H1 (cell line): ENCODE results near the gene PMEPA1. TPM values are rescaled to one million over a fixed set of nuclear protein-coding genes. Genes with fewer than 3 reads are reported as not detected.

Source experiments
- CTCF ChIA-PET: fragments of 300-600 bp; sonication (Branson Sonifier 250); formaldehyde crosslinking; loops from one replicate; lab custom pipeline; 2021; ENCODE audit not compliant: partially characterized antibody; lab: Charles Lee
- POLR2A ChIA-PET: fragments of 300-600 bp; sonication (Branson Sonifier 250); formaldehyde crosslinking; loops from one replicate; lab custom pipeline; 2021; ENCODE audit warnings: inconsistent platforms; ENCODE audit not compliant: partially characterized antibody; lab: Charles Lee
- DNase-seq, 2 experiments: peaks; one replicate each; pipeline versions ENCODE4 v3.0.0 to v3.0.0-alpha.2; 2010 to 2022; ENCODE audit warnings: low spot score in 2 of 2, low read depth in 1 of 2, mixed read lengths in 1 of 2
- FAIRE-seq: peaks from 2 replicates; lab custom pipeline; 2011; peaks lifted over from hg19 to GRCh38; lab: Jason Lieb, UNC
- H2AFZ ChIP-seq: 2 replicates; pipeline ENCODE4 v1.8.1; 2012; ENCODE audit warnings: low read length, inconsistent platforms
- H2AK5ac ChIP-seq: 2 replicates; pipeline ENCODE4 v1.6.1; 2013; ENCODE audit warnings: low read depth, low read length
- H2BK120ac ChIP-seq: replicated peaks from 2 replicates; pipeline ENCODE3; 2013; ENCODE audit warnings: low read depth, low read length, inconsistent platforms
- H2BK12ac ChIP-seq: 2 replicates; pipeline ENCODE4 v1.6.1; 2013; ENCODE audit warnings: low read depth, low read length
- H2BK15ac ChIP-seq: 2 replicates; pipeline ENCODE4 v1.6.1; 2013; ENCODE audit warnings: low read length
- H2BK20ac ChIP-seq: 2 replicates; pipeline ENCODE4 v1.6.1; 2013; ENCODE audit warnings: low read length
- H2BK5ac ChIP-seq: 2 replicates; pipeline ENCODE4 v1.6.1; 2013; ENCODE audit warnings: low read depth, low read length
- H3K14ac ChIP-seq: 2 replicates; pipeline ENCODE4 v1.6.1; 2013; ENCODE audit warnings: inconsistent platforms; ENCODE audit not compliant: insufficient read length
- H3K18ac ChIP-seq: 2 replicates; pipeline ENCODE4 v1.6.1; 2013; ENCODE audit warnings: low read length; ENCODE audit errors: extremely low read depth
- H3K23ac ChIP-seq: 2 replicates; pipeline ENCODE4 v1.6.1; 2013; ENCODE audit warnings: inconsistent platforms; ENCODE audit not compliant: insufficient read length
- H3K23me2 ChIP-seq: 2 replicates; pipeline ENCODE4 v1.6.1; 2013; ENCODE audit warnings: low read depth, low read length
- H3K27ac ChIP-seq: 2 replicates; pipeline ENCODE4 v1.6.1; 2011; ENCODE audit warnings: low read depth, low read length, inconsistent platforms
- H3K27me3 ChIP-seq, 4 experiments: replicated peaks in 1 of 4; 1 replicate in 1 of 4; 2 replicates in 3 of 4; pipeline versions ENCODE4 v1.6.1 to v1.8.1; 2011 to 2013; ENCODE audit warnings: low read length in 3 of 4, mild to moderate bottlenecking in 3 of 4, inconsistent platforms in 2 of 4, mixed read lengths in 2 of 4, moderate library complexity in 1 of 4; ENCODE audit not compliant: control insufficient read depth in 3 of 4, insufficient read depth in 3 of 4; ENCODE audit errors: extremely low read depth in 1 of 4
- H3K36me3 ChIP-seq, 4 experiments: 2 replicates each; pipeline versions ENCODE4 v1.6.1 to v1.8.1; 2011 to 2013; ENCODE audit warnings: mild to moderate bottlenecking in 4 of 4, low read length in 3 of 4, moderate library complexity in 2 of 4, control low read depth in 1 of 4, inconsistent platforms in 1 of 4; ENCODE audit not compliant: insufficient read depth in 4 of 4, control insufficient read depth in 2 of 4
- H3K4ac ChIP-seq: replicated peaks from 2 replicates; pipeline ENCODE3; 2013; ENCODE audit warnings: low read length, low read depth, mixed read lengths, inconsistent platforms; ENCODE audit not compliant: insufficient read length
- H3K4me1 ChIP-seq, 4 experiments: replicated peaks in 1 of 4; 1 replicate in 1 of 4; 2 replicates in 3 of 4; pipeline versions ENCODE4 v1.6.1 to v1.8.1; 2011 to 2013; ENCODE audit warnings: low read length in 3 of 4, inconsistent platforms in 2 of 4, mixed read lengths in 1 of 4; ENCODE audit not compliant: insufficient read depth in 4 of 4, control insufficient read depth in 3 of 4
- H3K4me2 ChIP-seq, 2 experiments: 2 replicates each; pipeline versions ENCODE4 v1.6.1 to v1.8.1; 2011 to 2013; ENCODE audit warnings: low read depth in 2 of 2, low read length in 2 of 2, control low read depth in 1 of 2, inconsistent platforms in 1 of 2, mild to moderate bottlenecking in 1 of 2; ENCODE audit not compliant: insufficient read depth in 1 of 2
- H3K4me3 ChIP-seq, 4 experiments: fragments of 200-600, 300-600 bp in 1 of 4; sonication (generic), shearing (Covaris generic), sonication (Bioruptor Twin) in 1 of 4; 2 replicates each; pipeline versions ENCODE4 v1.5.1 to v1.8.1; 2011 to 2016; ENCODE audit warnings: low read length in 4 of 4, low read depth in 3 of 4, control low read depth in 2 of 4, inconsistent platforms in 2 of 4, mild to moderate bottlenecking in 2 of 4, mixed read lengths in 1 of 4, moderate library complexity in 1 of 4; ENCODE audit not compliant: insufficient read depth in 2 of 4; ENCODE audit errors: extremely low read depth in 1 of 4
- H3K56ac ChIP-seq: replicated peaks from 2 replicates; pipeline ENCODE3; 2013; ENCODE audit warnings: low read depth, mild to moderate bottlenecking, mixed read lengths, low read length, inconsistent platforms; ENCODE audit not compliant: insufficient read length
- H3K79me1 ChIP-seq: 2 replicates; pipeline ENCODE4 v1.6.1; 2013; ENCODE audit warnings: low read depth, low read length, control low read depth
- H3K79me2 ChIP-seq, 2 experiments: 2 replicates each; pipeline versions ENCODE4 v1.6.1 to v1.8.1; 2012 to 2013; ENCODE audit warnings: low read length in 2 of 2, mild to moderate bottlenecking in 2 of 2, inconsistent platforms in 1 of 2; ENCODE audit not compliant: insufficient read depth in 2 of 2, control insufficient read depth in 1 of 2
- H3K9ac ChIP-seq, 4 experiments: replicated peaks in 1 of 4; 1 replicate in 1 of 4; 2 replicates in 3 of 4; pipeline versions ENCODE4 v1.6.1 to v1.8.1; 2011 to 2013; ENCODE audit warnings: low read depth in 3 of 4, low read length in 3 of 4, control low read depth in 2 of 4, mild to moderate bottlenecking in 2 of 4, moderate library complexity in 2 of 4, inconsistent platforms in 1 of 4; ENCODE audit errors: extremely low read depth in 1 of 4
- H3K9me3 ChIP-seq, 2 experiments: 2 replicates each; pipeline versions ENCODE4 v1.6.1 to v1.8.1; 2012 to 2013; ENCODE audit warnings: mild to moderate bottlenecking in 2 of 2, moderate library complexity in 2 of 2, control low read depth in 1 of 2, inconsistent platforms in 1 of 2, low read depth in 1 of 2, low read length in 1 of 2, mixed read lengths in 1 of 2; ENCODE audit not compliant: insufficient read depth in 2 of 2
- H4K20me1 ChIP-seq, 2 experiments: replicated peaks in 1 of 2; 2 replicates each; pipeline versions ENCODE3 to v1.8.1; 2011 to 2013; ENCODE audit warnings: inconsistent platforms in 2 of 2, low read length in 2 of 2, mild to moderate bottlenecking in 1 of 2; ENCODE audit not compliant: insufficient read depth in 2 of 2, control insufficient read depth in 1 of 2
- H4K5ac ChIP-seq: 2 replicates; pipeline ENCODE4 v1.6.1; 2013; ENCODE audit warnings: low read length, low read depth, mixed read lengths, inconsistent platforms; ENCODE audit not compliant: insufficient read length
- H4K8ac ChIP-seq: 2 replicates; pipeline ENCODE4 v1.8.0; 2013; ENCODE audit warnings: mild to moderate bottlenecking, moderate library complexity, low read length, inconsistent platforms; ENCODE audit not compliant: insufficient read depth; ENCODE audit errors: extremely low read depth
- H4K91ac ChIP-seq: replicated peaks from 2 replicates; pipeline ENCODE3; 2013; ENCODE audit warnings: low read length, mixed read lengths, inconsistent platforms; ENCODE audit not compliant: insufficient read length
- ASH2L ChIP-seq: fragments of 200-600, 300-600 bp; sonication (generic); IDR thresholded peaks from one replicate; pipeline ENCODE4 v1.7.1; 2017; ENCODE audit warnings: low read length
- BCL11A ChIP-seq, 2 experiments: IDR thresholded peaks; one replicate each; pipeline ENCODE4 v1.6.1; 2011; ENCODE audit warnings: low read depth in 2 of 2, low read length in 2 of 2, mild to moderate bottlenecking in 2 of 2
- EP300 ChIP-seq, 2 experiments: IDR thresholded peaks; 1 replicate in 1 of 2; 2 replicates in 1 of 2; pipeline ENCODE4 v1.6.1; 2011 to 2012; ENCODE audit warnings: low read depth in 2 of 2, low read length in 2 of 2, mild to moderate bottlenecking in 2 of 2, borderline replicate concordance in 1 of 2, inconsistent platforms in 1 of 2, moderate library complexity in 1 of 2
- SIX5 ChIP-seq: IDR thresholded peaks from 2 replicates; pipeline ENCODE4 v1.6.1; 2011; ENCODE audit warnings: mild to moderate bottlenecking, low read depth, low read length
- WGBS, 2 experiments: shearing (Covaris generic) in 1 of 2; methylation state at CpG; one replicate each; pipeline versions ENCODE4 v1.1.6 to v1.1.7; 2013 to 2015; ENCODE audit warnings: low lambda C conversion rate in 2 of 2, mixed read lengths in 2 of 2, inconsistent platforms in 1 of 2, low coverage in 1 of 2, missing lambda C conversion rate in 1 of 2; ENCODE audit not compliant: insufficient replicate concordance in 2 of 2, insufficient coverage in 1 of 2, insufficient read length in 1 of 2; ENCODE audit errors: extremely low coverage in 1 of 2, missing lambda C conversion rate in 1 of 2; 5-methylcytosine and 5-hydroxymethylcytosine counted together
- polyA plus RNA-seq, 7 experiments: library from polyadenylated mRNA; depleted of rRNA in 3 of 7; stranded (reverse) in 5 of 7; unstranded in 2 of 7; fragments of >200 nt in 5 of 7; fragments of 200-250 nt in 2 of 7; gene quantifications; 1 replicate in 5 of 7; 2 replicates in 1 of 7; 4 replicates in 1 of 7; pipeline versions ENCODE4 v1.2.1 to v1.2.3, GENCODE V29; 2011 to 2013; ENCODE audit warnings: missing spikeins in 2 of 7, mixed read lengths in 2 of 7
- total RNA-seq: library from RNA; stranded (reverse); fragmentation: NEBNext Ultra II Directional; extraction: Animal tissue kit (Norgen Biotek cat#: 25700); gene quantifications from 2 replicates; pipeline ENCODE4 v1.2.1, GENCODE V29; 2021

The PMEPA1 gene
- total and polyA plus RNA-seq, 2 of the 8 experiments (the other 6 are each of a cell fraction or from before 2014, with no cell fraction given), result 12.7 to 20.5 TPM

- no peak for TF ChIP-seq BCL11A (IDR thresholded peaks at IDR 0.05; ENCODE audit: low read depth in 2 of 2, low read length in 2 of 2)
- TF ChIP-seq EP300 (IDR thresholded peaks at IDR 0.05; ENCODE audit: borderline replicate concordance in 1 of 2, low read depth in 2 of 2, low read length in 2 of 2), result no peak
- TF ChIP-seq ASH2L, result no peak
- TF ChIP-seq SIX5, result no peak
- TF ChIP-seq, all 59 proteins: peak for 0
- H3K27me3 ChIP-seq, result no peaks in the 10 kb centered on the region
- H3K9me3 ChIP-seq, result no peaks in the 10 kb centered on the region; a peak in 1 of 4 replicates
- H4K5ac ChIP-seq, result no peak overlapping the region
- H4K20me1 ChIP-seq, result no peaks in the 10 kb centered on the region
- no peaks in the 10 kb centered on the region for H3K23me2 ChIP-seq
- ChIA-PET CTCF (interaction anchor here (2.5 kb wide), 1 partner anchor 10 kb away, joined by 16 read pairs; no protein-coding TSS in a partner anchor), POLR2A (no interaction called here)
- H2BK5ac ChIP-seq, result no peak overlapping the region
- H3K27ac ChIP-seq, result no peak overlapping the region
- H2BK12ac ChIP-seq, result no peak overlapping the region
- no peaks in the 10 kb centered on the region for H3K79me1 ChIP-seq
- H3K79me2 ChIP-seq, result no peaks in the 10 kb centered on the region
- no peak overlapping the region for H2AFZ ChIP-seq
- no peaks in the 10 kb centered on the region for H3K36me3 ChIP-seq
- DNase-seq (no peak), FAIRE-seq (no peak)
- no peak overlapping the region for H2AK5ac ChIP-seq
- no peak overlapping the region for H3K4me3 ChIP-seq
- no peaks in the 10 kb centered on the region for H3K4me1 ChIP-seq
- H3K4ac ChIP-seq, result no peak overlapping the region
- no peak overlapping the region for H3K14ac ChIP-seq
- H3K23ac ChIP-seq, result no peak overlapping the region
- H2BK120ac ChIP-seq, result no peak overlapping the region
- H3K56ac ChIP-seq, result no peak overlapping the region
- H4K8ac ChIP-seq, result no peak overlapping the region
- no peak overlapping the region for H3K9ac ChIP-seq
- no peak overlapping the region for H4K91ac ChIP-seq
- no peak overlapping the region for H3K18ac ChIP-seq
- H2BK15ac ChIP-seq, result no peak overlapping the region
- no peak overlapping the region for H3K4me2 ChIP-seq
- WGBS, 2 experiments, result 94% methylated on average over 2 of the region's 2 CpGs; no CpG with 5 or more reads in 1 of the 2 experiments
- H2BK20ac ChIP-seq, result no peak overlapping the region
Observed at GRCh38 chr20:57632286-57632685, 77.5 kb downstream of the PMEPA1 start.
